Neuron (in vitro differentiated cells): Measurements from ENCODE around the gene BRD1.
A peak's percentile ranks its signal among the peaks of the same experiment; 100 is the strongest.
"Not testable (repeated sequence)": the region's sequence is repeated elsewhere in the genome, so short reads cannot be mapped to it uniquely, and the experiment has no call there.

ENCODE experiments used
- H2AFZ ChIP-seq: one replicate; pipeline ENCODE4 v1.6.1; 2013; ENCODE audit warnings: low read depth, mild to moderate bottlenecking, inconsistent platforms, low read length, moderate library complexity
- H3K27me3 ChIP-seq: one replicate; pipeline ENCODE4 v1.6.1; 2013; ENCODE audit warnings: low read length; ENCODE audit not compliant: insufficient read depth
- H3K36me3 ChIP-seq: one replicate; pipeline ENCODE4 v1.6.1; 2013; ENCODE audit warnings: low read length; ENCODE audit not compliant: insufficient read depth
- H3K4me1 ChIP-seq: one replicate; pipeline ENCODE4 v1.6.1; 2013; ENCODE audit warnings: low read length; ENCODE audit not compliant: insufficient read depth
- H3K4me3 ChIP-seq: 2 replicates; pipeline ENCODE4 v1.5.1; 2013; ENCODE audit warnings: mild to moderate bottlenecking, low read length, moderate library complexity
- H3K9me3 ChIP-seq: one replicate; pipeline ENCODE4 v1.6.1; 2013; ENCODE audit warnings: low read length

BRD1 gene

GRCh38 chr22:49861642-49862495, 34.2 kb upstream of the BRD1 start:
- H3K4me1 ChIP-seq, result no peaks in the 10 kb centered on the region

DNA sequence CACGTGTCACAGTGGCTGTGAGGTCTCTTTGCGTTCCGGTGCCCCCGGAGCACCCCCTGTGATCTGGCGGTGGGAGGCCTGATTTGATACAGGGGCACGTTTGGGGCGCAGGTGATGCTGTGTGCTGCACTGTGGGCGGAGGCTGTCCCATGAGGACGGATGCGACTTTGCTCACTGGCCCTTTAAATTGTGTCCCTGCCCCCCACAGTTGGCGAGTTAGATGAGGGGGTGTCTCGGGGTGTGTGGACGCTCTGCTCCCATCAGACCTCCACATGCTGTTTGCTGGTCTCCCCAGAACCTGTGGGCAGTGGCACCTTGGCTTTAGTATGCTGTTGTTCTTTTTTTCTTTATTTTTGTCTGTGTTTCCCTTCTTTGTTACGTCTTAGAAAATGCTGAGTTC, 31.2 kb upstream of the BRD1 start:
- Histone ChIP-seq H3K9me3 (peaks cover 12% of the 10 kb centered on the region), H3K36me3 (peaks cover 6% of the 10 kb centered on the region), H3K27me3 (no peaks in the 10 kb centered on the region), H2AFZ (no peak overlapping the region), H3K4me1 (peaks cover 17% of the 10 kb centered on the region), H3K4me3 (no peak overlapping the region)

More at GRCh38 chr22:49861642-49862495, 34.2 kb upstream of the BRD1 start:
- no peaks in the 10 kb centered on the region for H3K27me3 ChIP-seq
- no peak overlapping the region for H2AFZ ChIP-seq
- no peak overlapping the region for H3K4me3 ChIP-seq
- peaks cover 24% of the 10 kb centered on the region for H3K9me3 ChIP-seq
- peaks cover 9% of the 10 kb centered on the region for H3K36me3 ChIP-seq

DNA sequence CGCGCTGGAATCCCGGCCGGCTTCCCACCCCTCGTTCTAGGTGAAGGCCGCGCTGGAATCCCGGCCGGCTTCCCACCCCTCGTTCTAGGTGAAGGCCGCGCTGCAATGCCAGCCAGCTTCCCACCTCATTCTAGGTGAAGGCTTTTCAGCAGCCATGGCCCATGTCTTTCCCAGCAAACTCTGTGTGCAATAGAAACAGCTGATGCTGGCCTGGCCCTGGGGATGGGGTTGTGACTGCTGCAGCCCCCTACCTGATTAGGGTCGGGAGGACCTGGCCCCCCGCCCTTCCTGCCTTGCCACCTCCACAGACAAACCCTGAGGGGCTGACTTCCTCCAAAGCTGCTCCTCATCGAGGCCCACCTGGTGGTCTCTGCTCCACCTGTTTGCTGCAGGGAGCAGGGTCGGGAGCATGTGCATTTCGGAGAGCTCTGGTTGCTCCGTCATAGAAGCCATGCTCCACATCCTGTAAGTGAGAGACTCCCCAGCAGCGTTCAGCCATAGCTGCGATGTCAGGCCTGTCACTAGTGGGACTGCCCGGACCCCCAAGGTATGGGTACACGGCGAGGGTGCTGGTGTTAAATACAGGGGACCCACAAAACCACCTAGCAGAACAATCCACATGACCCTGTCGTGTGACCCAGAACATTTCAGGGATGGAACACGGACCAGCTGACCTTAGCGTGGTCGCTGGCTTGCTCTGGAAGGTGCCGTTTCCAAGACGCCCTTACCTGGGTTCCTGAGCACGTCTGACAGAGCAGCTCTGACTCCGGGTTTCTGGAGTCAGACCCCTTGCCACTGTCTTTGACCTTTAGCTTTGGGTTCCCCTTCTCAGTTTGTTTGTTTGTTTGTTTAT, 29.3 kb upstream of the BRD1 start:
- H2AFZ ChIP-seq, result no peak overlapping the region
- peaks cover 17% of the 10 kb centered on the region for H3K4me1 ChIP-seq
- no peaks in the 10 kb centered on the region for H3K27me3 ChIP-seq
- peaks cover 6% of the 10 kb centered on the region for H3K36me3 ChIP-seq
- no peak overlapping the region for H3K4me3 ChIP-seq
- peaks cover 12% of the 10 kb centered on the region for H3K9me3 ChIP-seq

DNA sequence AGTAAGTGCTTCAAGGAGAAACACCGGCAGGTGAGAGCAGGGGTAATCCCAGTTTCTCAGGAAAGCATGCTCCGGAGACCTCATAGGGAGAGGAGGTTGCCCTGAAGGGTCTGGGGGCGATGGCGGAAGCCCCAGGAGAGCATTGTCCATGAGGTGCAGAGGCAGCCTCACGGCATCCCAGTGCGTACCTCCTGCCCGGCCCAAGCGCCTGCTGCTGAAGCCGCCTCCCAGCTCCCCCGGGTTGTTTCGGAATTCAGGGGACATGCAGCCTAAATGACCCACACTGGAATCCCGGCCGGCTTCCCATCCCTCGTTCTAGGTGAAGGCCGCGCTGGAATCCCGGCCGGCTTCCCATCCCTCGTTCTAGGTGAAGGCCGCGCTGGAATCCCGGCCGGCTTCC, 28.7 kb upstream of the BRD1 start:
- no peak overlapping the region for H3K4me3 ChIP-seq
- peaks cover 5% of the 10 kb centered on the region for H3K27me3 ChIP-seq

GRCh38 chr22:49855251-49855911, 27.7 kb upstream of the BRD1 start:
- Histone ChIP-seq H3K9me3 (peaks cover 9% of the 10 kb centered on the region), H3K4me1 (peaks cover 17% of the 10 kb centered on the region), H3K27me3 (peaks cover 15% of the 10 kb centered on the region), H2AFZ (no peak overlapping the region), H3K4me3 (peak overlapping the region; percentile 99), H3K36me3 (peaks cover 6% of the 10 kb centered on the region)

More for the DNA sequence above, 28.7 kb upstream of the BRD1 start:
- peaks cover 17% of the 10 kb centered on the region for H3K4me1 ChIP-seq
- peaks cover 6% of the 10 kb centered on the region for H3K36me3 ChIP-seq
- H2AFZ ChIP-seq, result no peak overlapping the region
- H3K9me3 ChIP-seq, result peaks cover 9% of the 10 kb centered on the region

DNA sequence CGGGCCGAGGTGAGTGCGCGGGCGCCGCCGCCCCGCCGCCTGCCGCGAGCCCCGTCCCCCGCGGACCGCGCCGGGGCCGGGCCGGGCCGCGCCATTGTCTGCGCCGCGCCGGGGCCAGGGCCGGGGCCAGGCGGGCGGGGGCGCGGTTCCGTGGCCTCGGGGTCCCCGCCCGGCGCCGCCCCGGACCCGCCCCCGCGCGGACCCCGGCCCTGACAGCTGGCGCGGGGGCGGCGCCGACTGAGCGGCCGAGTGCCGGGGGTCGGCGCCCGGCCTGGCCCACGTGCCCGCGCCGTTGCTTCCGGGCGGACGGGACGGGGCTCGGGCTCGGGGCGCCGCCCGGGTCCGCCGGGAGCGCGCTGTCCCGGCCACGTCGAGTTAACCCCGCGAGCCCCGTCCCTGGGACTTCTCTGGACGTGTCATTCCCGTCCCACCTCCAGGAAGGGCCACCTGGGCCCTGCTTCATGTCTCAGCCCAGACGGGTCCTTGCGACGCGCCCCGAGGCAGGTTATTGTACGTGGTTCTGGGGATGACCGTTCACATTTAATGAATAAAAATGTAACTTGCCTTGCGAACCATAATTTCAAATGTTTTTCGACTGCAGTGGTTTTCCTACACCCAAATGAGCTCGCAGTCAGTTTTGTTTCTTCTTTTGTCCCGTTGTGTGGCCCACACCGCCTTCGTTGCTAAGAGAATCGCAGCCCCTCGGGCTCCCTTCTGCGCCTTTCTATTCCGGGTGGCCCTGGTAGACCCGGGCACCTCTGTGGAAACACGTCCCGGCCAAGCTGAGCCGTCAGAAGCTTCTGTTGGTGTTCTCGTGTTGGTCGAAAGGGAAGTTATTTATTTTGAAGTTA, 26.5 kb upstream of the BRD1 start:
- H3K9me3 ChIP-seq, result peaks cover 7% of the 10 kb centered on the region
- H3K27me3 ChIP-seq, result peaks cover 27% of the 10 kb centered on the region
- H3K4me3 ChIP-seq, result peak overlapping the region; percentile 99
- H3K36me3 ChIP-seq, result peaks cover 6% of the 10 kb centered on the region
- H2AFZ ChIP-seq, result no peak overlapping the region
- H3K4me1 ChIP-seq, result peaks cover 17% of the 10 kb centered on the region

DNA sequence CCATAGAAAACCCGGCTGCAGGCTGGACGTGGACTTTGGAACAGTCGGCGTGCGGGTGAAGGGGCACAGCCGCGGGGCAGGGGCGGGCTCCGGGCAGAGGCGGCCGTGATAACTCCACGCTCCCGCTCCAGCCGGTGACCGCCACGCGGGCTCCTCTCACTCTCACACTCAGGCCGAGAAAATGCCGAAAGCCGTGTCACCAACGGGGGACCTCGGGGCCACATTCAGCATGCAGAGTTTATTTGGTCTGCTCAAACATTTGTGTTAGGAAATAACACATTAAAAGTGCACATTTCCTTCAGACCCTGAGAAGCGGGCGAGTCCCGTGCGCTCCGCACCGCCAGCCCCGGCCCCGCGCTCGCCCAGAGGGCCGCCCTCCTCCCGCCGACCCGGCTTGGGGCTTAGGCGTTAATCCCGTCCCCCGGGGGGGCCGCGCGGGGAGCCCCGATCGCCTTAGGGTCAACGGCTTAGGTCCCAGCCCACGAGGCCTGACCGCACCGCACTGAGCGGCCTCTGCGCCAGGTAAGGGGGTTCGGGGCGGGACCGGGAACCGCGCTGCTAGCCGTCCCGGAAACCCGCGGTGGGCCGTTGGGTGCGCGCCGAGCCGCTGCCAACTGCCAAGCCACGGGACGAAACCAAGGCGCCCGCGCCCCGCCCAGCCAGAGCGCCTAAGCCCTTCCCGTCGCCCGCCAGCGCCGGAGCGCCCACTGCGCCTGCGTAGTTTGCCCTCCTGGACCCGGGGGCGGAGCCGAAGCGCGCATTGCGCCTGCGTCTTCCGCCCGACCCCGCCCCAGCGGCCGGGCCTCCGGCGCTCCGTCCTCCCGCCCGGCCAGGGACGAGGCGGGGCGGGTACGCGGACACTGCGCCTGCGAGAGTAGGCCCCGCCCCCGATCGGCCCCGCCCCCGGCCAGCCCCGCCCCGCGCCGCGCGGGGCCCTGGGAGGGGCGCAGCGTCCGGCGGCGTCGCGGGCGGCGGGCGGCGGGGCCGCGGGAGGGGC, 25.5 kb upstream of the BRD1 start, which contains the start of gene ZBED4:
Gene ZBED4 (plus strand): TSS at position 947 of the 997 bp plus-strand sequence. CDS start 29,819 bp downstream, outside the sequence.
- Histone ChIP-seq H3K27me3 (peaks cover 36% of the 10 kb centered on the region), H3K4me1 (peaks cover 20% of the 10 kb centered on the region), H3K4me3 (peak within 1 kb of the TSS; percentile 99), H3K36me3 (peaks cover 6% of the 10 kb centered on the region), H3K9me3 (peaks cover under 1% of the 10 kb centered on the region), H2AFZ (peak within 1 kb of the TSS; percentile 99)

DNA sequence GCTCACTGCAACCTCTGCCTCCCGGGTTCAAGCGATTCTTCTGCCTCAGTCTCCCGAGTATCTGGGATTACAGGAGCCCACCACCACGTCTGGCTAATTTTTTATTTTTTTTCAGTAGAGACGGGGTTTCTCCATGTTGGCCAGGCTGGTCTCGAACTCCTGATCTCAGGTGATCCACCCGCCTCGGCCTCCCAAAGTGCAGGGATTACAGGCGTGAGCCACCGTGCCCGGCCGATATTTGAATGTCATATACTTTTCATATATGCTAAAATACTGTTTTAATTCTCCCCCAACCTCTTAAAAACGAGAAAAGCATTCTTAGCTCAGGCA, 24.9 kb upstream of the BRD1 start:
- Histone ChIP-seq H2AFZ (peak overlapping the region; percentile 99), H3K4me1 (peaks cover 22% of the 10 kb centered on the region), H3K27me3 (peaks cover 42% of the 10 kb centered on the region), H3K4me3 (peak overlapping the region; percentile 83)
- H3K36me3 ChIP-seq, H3K9me3 ChIP-seq: not testable (repeated sequence)

DNA sequence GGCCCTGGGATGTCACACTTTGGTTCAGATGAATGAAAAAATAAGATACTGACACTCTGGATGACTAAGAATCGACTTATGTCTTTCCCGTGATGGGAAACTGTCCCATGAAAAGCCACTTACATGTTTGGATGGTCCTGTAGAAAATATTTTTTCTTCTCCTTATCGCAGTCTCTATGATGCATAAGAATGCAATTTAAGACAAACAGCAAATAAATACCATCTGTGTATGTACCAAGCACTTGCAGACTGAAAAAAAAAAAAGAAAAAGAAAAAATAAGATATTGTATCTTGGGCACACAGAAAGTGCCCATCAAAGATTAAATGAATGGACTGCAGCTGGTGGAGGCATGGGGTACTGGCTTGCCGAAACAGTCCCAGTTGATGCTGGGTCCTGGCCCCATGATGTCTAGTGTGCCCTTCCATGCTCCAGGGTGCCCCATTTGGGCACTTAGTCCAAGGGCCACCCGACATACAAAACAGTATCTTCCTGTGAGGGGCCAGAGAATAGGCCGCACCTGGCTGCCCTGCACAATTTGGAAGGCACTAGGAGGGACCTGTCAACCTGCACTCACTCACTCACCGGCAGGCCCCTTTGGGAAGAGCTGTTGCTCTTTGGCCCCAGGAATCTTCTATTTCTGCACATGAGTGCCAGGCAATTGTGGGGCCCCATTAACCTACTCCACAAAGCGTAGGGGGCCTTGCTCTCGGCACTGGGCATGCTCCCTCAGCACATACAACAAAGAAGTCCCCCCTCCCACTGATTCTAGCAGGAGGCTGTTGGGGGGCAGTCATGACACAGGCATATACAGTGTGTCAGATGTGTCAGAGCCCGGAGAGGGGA, 23.5 kb upstream of the BRD1 start:
- Histone ChIP-seq H3K4me1 (peaks cover 20% of the 10 kb centered on the region), H3K27me3 (peaks cover 54% of the 10 kb centered on the region), H3K36me3 (no peaks in the 10 kb centered on the region), H3K9me3 (peaks cover under 1% of the 10 kb centered on the region), H3K4me3 (no peak overlapping the region), H2AFZ (no peak overlapping the region)

DNA sequence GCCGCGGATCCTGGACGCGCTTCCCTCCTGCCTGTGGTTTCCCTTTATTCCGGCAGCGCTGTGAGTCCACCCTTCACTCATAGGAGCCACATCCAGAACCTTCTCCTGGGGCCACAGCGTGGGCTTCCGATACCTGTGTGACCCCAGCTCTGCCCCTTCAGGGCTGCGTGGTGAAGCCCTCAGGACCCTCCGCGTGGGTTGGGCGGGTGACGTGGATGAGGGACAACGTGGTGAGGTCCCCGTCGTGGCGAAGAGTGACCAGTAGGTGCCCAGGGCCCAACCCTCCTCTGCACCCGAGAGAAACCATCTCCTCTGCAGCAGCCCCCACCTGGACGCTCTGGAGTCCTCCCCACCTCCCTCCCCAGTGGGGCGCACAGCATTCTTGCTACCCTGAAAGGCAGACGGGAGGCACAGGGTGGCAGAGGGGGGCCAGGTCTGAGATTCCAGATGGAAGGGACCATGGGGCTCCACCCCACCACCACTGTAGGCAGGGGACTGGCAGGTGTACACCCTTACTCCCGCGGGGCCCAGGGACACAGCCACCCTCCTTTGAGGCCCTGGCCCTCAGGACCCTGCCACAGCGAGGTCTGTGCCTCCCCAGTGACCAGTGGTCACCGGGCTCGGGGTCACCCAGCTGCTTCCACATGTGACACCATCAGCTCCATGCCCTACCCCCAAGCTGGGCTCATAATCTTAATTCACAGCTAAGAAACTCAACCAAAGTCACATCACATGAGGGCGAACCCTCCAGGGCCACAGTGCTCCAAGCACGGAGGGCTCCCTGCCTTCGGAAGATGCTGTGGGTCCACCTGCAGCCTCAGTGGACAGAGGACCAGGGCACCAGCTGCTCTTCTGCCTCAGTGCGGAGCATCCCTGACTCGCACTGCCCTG, 22.6 kb upstream of the BRD1 start:
- Histone ChIP-seq H3K27me3 (peaks cover 62% of the 10 kb centered on the region), H3K4me3 (no peak overlapping the region)

More for the DNA sequence above, 22.6 kb upstream of the BRD1 start:
- Histone ChIP-seq H3K9me3 (peaks cover 5% of the 10 kb centered on the region), H2AFZ (no peak overlapping the region), H3K4me1 (peaks cover 11% of the 10 kb centered on the region), H3K36me3 (no peaks in the 10 kb centered on the region)
